ENCODE results near the gene RIN1. TPM values are rescaled to one million over a fixed set of nuclear protein-coding genes. Genes with fewer than 3 reads are reported as not detected.

RIN1 gene
- total RNA-seq, 3 donors from 2014 or later (not counting 1 experiment from before 2014, with no cell fraction given) = 1.3 to 7.9 (median 2.5) TPM

GRCh38 chr11:66314561-66315497, 21.4 kb downstream of the RIN1 start:
- H3K4me1 Mint-ChIP-seq = peaks cover 18 to 43% of the 10 kb centered on the region in 2 donors
- DNase-seq (no peak), ATAC-seq (no peak)
- no peak overlapping the region for H3K27ac ChIP-seq (ENCODE audit: low read length)
- H3K4me3 ChIP-seq (ENCODE audit: low read length) = no peak overlapping the region
- no peaks in the 10 kb centered on the region for H3K36me3 ChIP-seq (ENCODE audit: control insufficient read depth, insufficient read depth, low read length)
- peak overlapping the region; percentile 57 for H3K4me3 Mint-ChIP-seq
- WGBS (ENCODE audit: insufficient coverage) = 91% methylated on average over 17 of the region's 17 CpGs
- H3K27ac Mint-ChIP-seq = peak overlapping the region in 1 of 2 donors; percentile 73
- H3K9me3 ChIP-seq (ENCODE audit: control insufficient read depth, insufficient read depth, low read length) = no peaks in the 10 kb centered on the region
- H3K4me1 ChIP-seq (ENCODE audit: control insufficient read depth, insufficient read depth, low read length) = peaks cover 45% of the 10 kb centered on the region
- no peaks in the 10 kb centered on the region for H3K9me3 Mint-ChIP-seq
- H3K27me3 ChIP-seq (ENCODE audit: control insufficient read depth, insufficient read depth, low read length) = no peaks in the 10 kb centered on the region
- no peaks in the 10 kb centered on the region for H3K36me3 Mint-ChIP-seq
- no peak for TF ChIP-seq CTCF (IDR thresholded peaks at IDR 0.05)
- peaks cover 23 to 24% of the 10 kb centered on the region in 2 donors for H3K27me3 Mint-ChIP-seq (ENCODE audit: low read depth in 2 of 2)
- intact Hi-C loops (cut with micrococcal nuclease) = no loop called here

DNA sequence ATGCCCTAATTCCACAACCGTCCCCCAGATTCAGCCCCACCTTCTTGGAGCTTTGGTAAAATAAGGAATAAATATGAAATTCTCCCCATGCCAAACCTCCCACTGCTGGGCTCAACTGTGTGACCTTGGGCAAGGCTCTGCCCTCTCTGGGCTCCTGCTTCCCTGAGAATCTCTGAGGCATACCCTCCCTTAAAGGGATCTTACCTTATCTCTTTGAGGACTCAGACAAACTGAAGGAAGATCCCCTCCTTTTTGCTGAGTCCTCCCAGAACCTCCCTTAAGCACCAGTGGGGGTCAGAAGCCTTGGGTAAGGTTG, 22.1 kb downstream of the RIN1 start:
- H3K4me3 Mint-ChIP-seq = peak overlapping the region; percentile 61
- no peak overlapping the region for H3K27ac ChIP-seq (ENCODE audit: low read length)

GRCh38 chr11:66313321-66314185, 22.7 kb downstream of the RIN1 start:
- peak overlapping the region; percentile 34 for H3K4me3 ChIP-seq (ENCODE audit: low read length)
- no peaks in the 10 kb centered on the region for H3K36me3 Mint-ChIP-seq
- 69% methylated on average over 36 of the region's 38 CpGs for WGBS (ENCODE audit: insufficient coverage)
- H3K9me3 ChIP-seq (ENCODE audit: control insufficient read depth, insufficient read depth, low read length) = no peaks in the 10 kb centered on the region
- H3K9me3 Mint-ChIP-seq = no peaks in the 10 kb centered on the region
- H3K4me1 ChIP-seq (ENCODE audit: control insufficient read depth, insufficient read depth, low read length) = peaks cover 38% of the 10 kb centered on the region
- intact Hi-C loops (cut with micrococcal nuclease) = no loop called here
- H3K27ac Mint-ChIP-seq = peak overlapping the region; percentile 94 to 97
- no peaks in the 10 kb centered on the region for H3K36me3 ChIP-seq (ENCODE audit: control insufficient read depth, insufficient read depth, low read length)
- ATAC-seq (no peak), DNase-seq (peak in 1 of 2 donors; percentile 30)
- peak overlapping the region; percentile 98 for H3K4me3 Mint-ChIP-seq
- TF ChIP-seq CTCF (IDR thresholded peaks at IDR 0.05) = no peak
- H3K27ac ChIP-seq (ENCODE audit: low read length) = peak overlapping the region; percentile 69
- no peaks in the 10 kb centered on the region for H3K27me3 ChIP-seq (ENCODE audit: control insufficient read depth, insufficient read depth, low read length)
- H3K27me3 Mint-ChIP-seq (ENCODE audit: low read depth in 2 of 2) = peaks cover 12 to 19% of the 10 kb centered on the region in 2 donors
- peaks cover 12 to 35% of the 10 kb centered on the region in 2 donors for H3K4me1 Mint-ChIP-seq

More for the DNA sequence above, 22.1 kb downstream of the RIN1 start:
- no peak for DNase-seq
- Histone ChIP-seq H3K27me3 (ENCODE audit: control insufficient read depth, insufficient read depth, low read length) (no peaks in the 10 kb centered on the region), H3K9me3 (ENCODE audit: control insufficient read depth, insufficient read depth, low read length) (no peaks in the 10 kb centered on the region), H3K36me3 (ENCODE audit: control insufficient read depth, insufficient read depth, low read length) (no peaks in the 10 kb centered on the region), H3K4me1 (ENCODE audit: control insufficient read depth, insufficient read depth, low read length) (peaks cover 44% of the 10 kb centered on the region), H3K4me3 (ENCODE audit: low read length) (no peak overlapping the region)
- no peaks in the 10 kb centered on the region for H3K9me3 Mint-ChIP-seq
- no peak for ATAC-seq
- H3K4me1 Mint-ChIP-seq = peaks cover 18 to 41% of the 10 kb centered on the region in 2 donors
- 100% methylated on average over 1 of the region's 1 CpG for WGBS (ENCODE audit: insufficient coverage)
- TF ChIP-seq CTCF (IDR thresholded peaks at IDR 0.05) = no peak
- intact Hi-C loops (cut with micrococcal nuclease) = no loop called here
- peak overlapping the region; percentile 64 to 73 for H3K27ac Mint-ChIP-seq
- H3K27me3 Mint-ChIP-seq (ENCODE audit: low read depth in 2 of 2) = peaks cover 18 to 23% of the 10 kb centered on the region in 2 donors
- H3K36me3 Mint-ChIP-seq = no peaks in the 10 kb centered on the region
